Prostate gland (tissue), 2 donors: Measurements from ENCODE around the gene NOVA2. TPM values are rescaled to one million over a fixed set of nuclear protein-coding genes. Genes with fewer than 3 reads are reported as not detected.
A peak's percentile ranks its signal among the peaks of the same experiment; 100 is the strongest.

Source experiments
- DNase-seq: peaks from one replicate; pipeline ENCODE4 v3.0.0-alpha.2; 2019; ENCODE audit warnings: low spot score
- H3K27ac ChIP-seq, 2 donors: fragments of 200-600 bp; sonication (generic); 2 replicates each; pipeline ENCODE4 v1.5.1; 2017 to 2019
- H3K27me3 ChIP-seq: fragments of 200-600 bp; sonication (generic); replicated peaks from 2 replicates; pipeline ENCODE4 v1.5.1; 2019; ENCODE audit not compliant: insufficient read depth
- H3K36me3 ChIP-seq, 2 donors: fragments of 200-600 bp; sonication (generic); 1 replicate in 1 of 2; 2 replicates in 1 of 2; pipeline versions ENCODE4 v1.5.1 to v1.8.1; 2017 to 2019
- H3K4me1 ChIP-seq: fragments of 200-600 bp; sonication (generic); replicated peaks from 2 replicates; pipeline ENCODE4 v1.5.1; 2019
- H3K4me3 ChIP-seq, 2 donors: fragments of 200-600 bp; sonication (generic); 2 replicates each; pipeline ENCODE4 v1.5.1; 2017 to 2019
- H3K9me3 ChIP-seq: fragments of 200-600 bp; sonication (generic); 2 replicates; pipeline ENCODE4 v1.5.1; 2017
- POLR2A ChIP-seq: fragments of 450-650 bp; IDR thresholded peaks from one replicate; pipeline ENCODE4 v1.6.1; 2016; ENCODE audit warnings: antibody characterized with exemption, mild to moderate bottlenecking
- POLR2AphosphoS5 ChIP-seq: sonication (generic); formaldehyde crosslinking; IDR thresholded peaks from one replicate; pipeline ENCODE4 v1.6.1; 2017; ENCODE audit warnings: antibody characterized with exemption
- WGBS: methylation state at CpG from one replicate; pipeline ENCODE4 v1.1.5; 2018; 5-methylcytosine and 5-hydroxymethylcytosine counted together
- intact Hi-C: fragments of 100-400 bp; cut with DNase I; formaldehyde crosslinking; loops from one replicate; pipeline ENCODE4 v1.14.2; 2022
- total RNA-seq, 2 donors: library from RNA; depleted of rRNA; stranded (reverse); fragments of >200 nt; gene quantifications; one replicate each; pipeline ENCODE4 v1.1.0, GENCODE V29; 2016
- TF ChIP-seq, protein P1 (sequence below), 4 experiments: fragments of 200-600 bp in 2 of 4; fragments of 450-650 bp in 2 of 4; sonication (generic) in 2 of 4; IDR thresholded peaks; 1 replicate in 3 of 4; 2 replicates in 1 of 4; pipeline ENCODE4 v1.5.1; 2016 to 2019; ENCODE audit warnings: antibody characterized with exemption in 4 of 4, mild to moderate bottlenecking in 2 of 4, moderate library complexity in 2 of 4

The NOVA2 gene
- total RNA-seq, 2 donors from 2014 or later: 0.87 to 3.1 TPM

DNA sequence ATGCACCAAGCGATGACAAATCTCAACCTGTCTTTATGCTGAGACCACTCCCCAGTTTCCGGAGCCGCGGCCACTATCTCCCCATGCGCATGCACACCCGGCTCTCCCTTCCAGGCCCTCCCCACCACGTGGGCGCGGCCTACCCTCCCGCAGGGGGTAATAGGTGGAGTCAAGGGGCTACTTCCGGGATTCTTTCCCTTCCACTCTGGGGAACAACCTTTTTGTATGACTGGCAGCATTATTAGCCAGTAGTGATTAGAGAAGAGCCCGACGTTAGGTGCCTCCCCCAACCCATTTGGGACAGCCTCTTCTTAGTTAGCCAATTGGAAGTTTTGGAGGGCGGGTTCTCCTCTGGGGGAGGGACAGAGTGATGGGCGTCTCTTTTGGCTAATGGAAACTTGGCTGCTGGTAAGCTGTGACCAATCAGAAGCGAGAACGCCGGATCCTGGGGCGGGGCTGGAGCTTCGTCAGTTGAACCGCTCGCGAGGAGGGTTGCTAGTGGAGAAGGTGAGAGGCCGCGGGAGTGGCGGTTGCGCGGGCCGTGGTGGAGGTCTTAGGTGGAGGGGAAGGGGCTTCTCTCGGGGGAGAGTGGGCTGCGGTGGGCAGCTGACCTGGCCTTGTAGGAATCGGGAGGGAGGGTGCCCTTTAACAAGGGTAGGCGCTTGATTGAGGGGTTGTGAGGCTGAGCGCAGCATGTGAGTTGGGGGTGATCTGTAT lies 21.5 kb upstream of the NOVA2 start, which contains the start of gene CCDC61:
Gene CCDC61 (plus strand): TSS at position 470 of the 717 bp plus-strand sequence. CDS start 7,552 bp downstream, outside the sequence.
- DNase-seq: peak; percentile 99
- Histone ChIP-seq H3K36me3 (no peaks in the 10 kb centered on the region), H3K27ac (peak within 1 kb of the TSS; percentile 54 to 70), H3K4me3 (peak within 1 kb of the TSS; percentile 60 to 74), H3K4me1 (no peaks in the 10 kb centered on the region), H3K27me3 (no peaks in the 10 kb centered on the region), H3K9me3 (no peaks in the 10 kb centered on the region)
- intact Hi-C loops: no loop called here
- WGBS: 0% methylated on average over 34 of the region's 34 CpGs
- TF ChIP-seq POLR2A: peak; percentile 82
- peak; percentile 97 for TF ChIP-seq POLR2AphosphoS5
- TF ChIP-seq, protein P1, sequence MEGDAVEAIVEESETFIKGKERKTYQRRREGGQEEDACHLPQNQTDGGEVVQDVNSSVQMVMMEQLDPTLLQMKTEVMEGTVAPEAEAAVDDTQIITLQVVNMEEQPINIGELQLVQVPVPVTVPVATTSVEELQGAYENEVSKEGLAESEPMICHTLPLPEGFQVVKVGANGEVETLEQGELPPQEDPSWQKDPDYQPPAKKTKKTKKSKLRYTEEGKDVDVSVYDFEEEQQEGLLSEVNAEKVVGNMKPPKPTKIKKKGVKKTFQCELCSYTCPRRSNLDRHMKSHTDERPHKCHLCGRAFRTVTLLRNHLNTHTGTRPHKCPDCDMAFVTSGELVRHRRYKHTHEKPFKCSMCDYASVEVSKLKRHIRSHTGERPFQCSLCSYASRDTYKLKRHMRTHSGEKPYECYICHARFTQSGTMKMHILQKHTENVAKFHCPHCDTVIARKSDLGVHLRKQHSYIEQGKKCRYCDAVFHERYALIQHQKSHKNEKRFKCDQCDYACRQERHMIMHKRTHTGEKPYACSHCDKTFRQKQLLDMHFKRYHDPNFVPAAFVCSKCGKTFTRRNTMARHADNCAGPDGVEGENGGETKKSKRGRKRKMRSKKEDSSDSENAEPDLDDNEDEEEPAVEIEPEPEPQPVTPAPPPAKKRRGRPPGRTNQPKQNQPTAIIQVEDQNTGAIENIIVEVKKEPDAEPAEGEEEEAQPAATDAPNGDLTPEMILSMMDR (IDR thresholded peaks at IDR 0.05): no peak

DNA sequence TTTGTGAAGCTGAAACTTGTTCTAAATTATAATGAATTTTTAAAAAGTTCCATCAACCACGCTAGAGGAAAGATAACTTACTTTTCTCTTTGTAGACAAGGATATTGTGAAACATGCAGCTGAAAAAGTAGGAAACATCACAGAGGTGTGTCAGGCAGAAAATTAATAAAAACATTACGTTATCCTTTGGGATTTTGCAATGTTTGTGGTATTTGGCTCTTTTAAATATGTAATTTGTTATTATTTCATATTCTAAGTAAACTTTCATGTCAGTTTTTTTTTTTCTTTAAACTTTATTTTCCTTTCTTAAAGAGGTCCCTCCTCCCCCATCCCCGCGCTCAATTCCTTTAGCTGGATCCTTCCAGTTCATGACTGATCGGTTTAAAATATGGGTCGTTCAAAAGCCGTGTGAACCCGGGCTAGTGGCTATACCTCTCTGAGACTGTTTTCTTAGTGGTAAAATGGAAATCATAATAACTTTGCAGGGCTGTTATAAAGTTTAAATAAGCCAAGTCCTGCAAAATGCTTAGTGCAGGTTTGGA lies 20.9 kb upstream of the NOVA2 start:
- peak overlapping the region; percentile 32 to 60 for H3K4me3 ChIP-seq
- no peaks in the 10 kb centered on the region for H3K27me3 ChIP-seq
- H3K36me3 ChIP-seq: no peaks in the 10 kb centered on the region
- TF ChIP-seq, protein P1 (IDR thresholded peaks at IDR 0.05): no peak
- no peak for TF ChIP-seq POLR2AphosphoS5
- H3K4me1 ChIP-seq: no peaks in the 10 kb centered on the region
- H3K27ac ChIP-seq: no peak overlapping the region
- 13% methylated on average over 8 of the region's 8 CpGs for WGBS
- intact Hi-C loops: no loop called here
- no peaks in the 10 kb centered on the region for H3K9me3 ChIP-seq
- no peak for DNase-seq

DNA sequence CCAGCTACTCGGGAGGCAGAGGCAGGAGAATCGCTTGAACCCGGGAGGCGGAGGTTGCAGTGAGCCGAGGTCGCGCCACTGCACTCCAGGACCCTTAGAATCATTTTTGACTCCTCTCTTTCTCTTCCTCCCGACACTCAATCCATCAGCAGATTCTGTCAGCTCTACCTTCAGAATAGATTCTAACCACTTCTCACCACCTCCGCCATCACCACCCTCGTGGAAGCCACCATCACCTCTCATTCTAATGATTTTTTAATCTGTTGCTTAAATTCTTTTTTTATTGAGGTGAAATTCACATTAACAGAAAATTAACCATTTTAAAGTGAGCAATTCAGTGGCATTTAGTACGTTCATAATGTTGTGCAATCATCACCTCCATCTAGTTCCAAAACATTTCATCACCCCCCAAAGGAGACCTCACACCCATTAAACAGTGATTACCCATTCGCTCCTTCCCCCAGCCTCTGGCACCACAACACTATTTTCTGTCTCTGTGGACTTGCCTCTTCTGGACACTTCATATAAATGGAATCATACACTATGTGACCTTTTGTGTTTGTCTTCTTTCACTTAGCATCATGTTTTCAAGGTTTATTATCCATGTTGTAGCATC lies 16.6 kb upstream of the NOVA2 start:
- 90% methylated on average over 12 of the region's 12 CpGs for WGBS
- intact Hi-C loops: no loop called here
- Histone ChIP-seq H3K4me1 (no peaks in the 10 kb centered on the region), H3K27ac (no peak overlapping the region), H3K27me3 (no peaks in the 10 kb centered on the region), H3K4me3 (no peak overlapping the region), H3K9me3 (no peaks in the 10 kb centered on the region), H3K36me3 (no peaks in the 10 kb centered on the region)
- TF ChIP-seq POLR2AphosphoS5: no peak
- TF ChIP-seq, protein P1 (IDR thresholded peaks at IDR 0.05): no peak
- TF ChIP-seq POLR2A: no peak
- no peak for DNase-seq

DNA sequence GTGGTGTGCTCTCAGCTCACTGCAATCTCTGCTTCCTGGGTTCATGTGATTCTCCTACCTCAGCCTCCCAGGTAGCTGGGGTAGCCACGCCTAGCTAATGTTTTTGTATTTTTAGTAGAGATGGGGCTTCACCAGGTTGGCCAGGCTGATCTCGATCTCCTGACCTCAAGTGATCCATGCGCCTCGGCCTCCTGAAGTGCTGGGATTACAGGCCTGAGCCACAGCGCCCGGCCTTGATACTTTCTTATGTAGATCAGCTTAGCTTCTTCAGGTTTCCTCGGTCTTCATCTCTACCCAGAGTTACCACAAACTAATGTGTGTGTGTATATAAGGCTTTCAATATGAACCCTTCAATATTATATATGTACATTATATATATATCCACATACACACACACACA lies 11.7 kb upstream of the NOVA2 start:
- H3K4me3 ChIP-seq: no peak overlapping the region
- intact Hi-C loops: no loop called here
- no peaks in the 10 kb centered on the region for H3K4me1 ChIP-seq
- H3K9me3 ChIP-seq: no peaks in the 10 kb centered on the region
- no peak overlapping the region for H3K27ac ChIP-seq
- H3K36me3 ChIP-seq: no peaks in the 10 kb centered on the region
- TF ChIP-seq POLR2A: no peak
- no peak for TF ChIP-seq POLR2AphosphoS5
- TF ChIP-seq, protein P1 (IDR thresholded peaks at IDR 0.05): no peak
- H3K27me3 ChIP-seq: no peaks in the 10 kb centered on the region
- 78% methylated on average over 7 of the region's 7 CpGs for WGBS
- no peak for DNase-seq
